Measurements from ENCODE around the gene PPP1R37. TPM values are rescaled to one million over a fixed set of nuclear protein-coding genes. Genes with fewer than 3 reads are reported as not detected.

PPP1R37 gene
- total and polyA plus RNA-seq, 2 of the 13 experiments (the other 11 are each of a cell fraction or from before 2014, with no cell fraction given): 9.0 to 14.3 TPM

DNA sequence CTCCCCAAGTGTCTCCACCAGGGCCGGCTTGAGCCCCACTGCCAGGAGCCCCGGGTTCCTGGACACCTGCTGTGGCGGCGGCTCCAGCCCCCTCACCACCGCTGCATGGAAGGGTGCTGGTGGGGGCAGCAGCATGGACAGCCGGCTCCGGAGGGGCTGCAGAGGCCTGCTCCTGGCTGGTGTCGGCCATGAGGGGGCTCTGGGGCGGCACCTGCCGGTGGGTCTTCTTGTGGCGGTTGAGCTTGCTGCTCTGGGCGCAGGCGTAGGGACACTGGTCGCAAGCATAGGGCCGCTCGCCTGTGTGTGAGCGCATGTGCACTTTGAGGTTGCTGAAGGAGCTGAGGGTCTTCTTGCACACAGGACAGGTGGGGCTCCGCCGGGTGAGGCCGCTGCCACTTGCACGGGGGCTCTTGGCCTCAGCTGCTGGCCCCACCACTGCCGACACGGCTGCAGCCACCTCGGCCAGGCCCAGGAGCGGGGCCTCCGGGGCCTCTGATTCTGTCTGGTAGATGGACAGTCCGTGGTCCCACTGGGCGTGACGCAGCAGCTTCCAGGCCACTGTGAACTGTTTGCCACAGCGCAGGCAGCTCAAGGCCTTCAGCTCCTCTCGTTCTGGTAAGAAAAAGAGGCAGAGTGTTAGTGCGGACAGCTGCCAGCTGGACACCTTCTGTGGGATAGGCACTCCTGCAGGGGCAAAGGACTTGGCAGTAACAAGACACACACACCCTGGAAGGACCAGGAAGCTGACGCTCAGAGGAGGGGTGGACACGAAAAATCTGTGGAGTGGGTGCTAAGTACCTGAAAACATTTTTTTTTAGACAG is 20.8 kb upstream of the PPP1R37 start (continued):
- TF ChIP-seq CREB1 (IDR thresholded peaks at IDR 0.05) (no peak), CREB1 (CRISPR knock-in tag; IDR thresholded peaks at IDR 0.05) (no peak), RBFOX2 (IDR thresholded peaks at IDR 0.05; ENCODE audit: low read depth, low read length) (peak; percentile 47), ZNF781 (CRISPR knock-in tag; IDR thresholded peaks at IDR 0.05; ENCODE audit: borderline replicate concordance, not compliant biosample characterization) (no peak), SCMH1 (CRISPR knock-in tag; IDR thresholded peaks at IDR 0.05; ENCODE audit: borderline replicate concordance) (no peak), AGO2 (optimal IDR thresholded peaks at IDR 0.05; ENCODE audit: low read depth, low read length) (peak; percentile 30), ZNF556 (CRISPR knock-in tag; IDR thresholded peaks at IDR 0.05; ENCODE audit: borderline replicate concordance) (no peak), ZKSCAN5 (CRISPR knock-in tag; IDR thresholded peaks at IDR 0.05) (no peak), AGO1 (IDR thresholded peaks at IDR 0.05; ENCODE audit: low read depth, low read length, poor library complexity, severe bottlenecking) (peak; percentile 11), HNRNPK (IDR thresholded peaks at IDR 0.05; ENCODE audit: low read depth, low read length, poor library complexity, severe bottlenecking) (no peak), FOXK2 (IDR thresholded peaks at IDR 0.05) (no peak), ATM (IDR thresholded peaks at IDR 0.05; ENCODE audit: borderline replicate concordance) (no peak), ZBTB8A (CRISPR knock-in tag; IDR thresholded peaks at IDR 0.05; ENCODE audit: borderline replicate concordance, low read depth) (no peak)

Measured in HepG2 (cell line).